ENCODE data around the gene CASQ2. TPM values are rescaled to one million over a fixed set of nuclear protein-coding genes. Genes with fewer than 3 reads are reported as not detected.

CASQ2 gene
- total RNA-seq, 1 experiment from 2014 or later: not detected

GRCh38 chr1:115669002-115669673 lies 99.4 kb downstream of the CASQ2 start:
- peak; percentile 81 for DNase-seq (ENCODE audit: unreplicated experiment)
- BruUV-seq (replicated peaks): no TSS peak
- Mint-ChIP-seq H3K9me3 (ENCODE audit: unreplicated experiment) (peaks cover 8% of the 10 kb centered on the region), H3K4me3 (ENCODE audit: unreplicated experiment) (no peak overlapping the region), H3K36me3 (ENCODE audit: insufficient read depth, unreplicated experiment) (peaks cover 10% of the 10 kb centered on the region), H3K4me1 (ENCODE audit: insufficient read depth, unreplicated experiment) (peaks cover 27% of the 10 kb centered on the region), H3K27me3 (ENCODE audit: insufficient read depth, unreplicated experiment) (no peaks in the 10 kb centered on the region), H3K27ac (ENCODE audit: low read depth, unreplicated experiment) (peak overlapping the region; percentile 75)
- TF ChIP-seq CTCF (IDR thresholded peaks at IDR 0.05; ENCODE audit: unreplicated experiment): no peak
- ChIA-PET CTCF (interaction anchor here (0.8 to 2.9 kb wide), 4 partner anchors 9 to 351 kb away, joined by 3 to 19 read pairs (median 4); no protein-coding TSS in a partner anchor), POLR2A (interaction anchor here (1.1 to 1.7 kb wide), 3 partner anchors 12 to 26 kb away, joined by 3 to 6 read pairs (median 4); no protein-coding TSS in a partner anchor)
- intact Hi-C loops (cut with micrococcal nuclease): no loop called here

GRCh38 chr1:115668579-115668978 lies 99.9 kb downstream of the CASQ2 start:
- Mint-ChIP-seq H3K4me3 (ENCODE audit: unreplicated experiment) (no peak overlapping the region), H3K9me3 (ENCODE audit: unreplicated experiment) (peaks cover 8% of the 10 kb centered on the region), H3K36me3 (ENCODE audit: insufficient read depth, unreplicated experiment) (peaks cover 10% of the 10 kb centered on the region), H3K27me3 (ENCODE audit: insufficient read depth, unreplicated experiment) (no peaks in the 10 kb centered on the region), H3K27ac (ENCODE audit: low read depth, unreplicated experiment) (peak overlapping the region; percentile 75), H3K4me1 (ENCODE audit: insufficient read depth, unreplicated experiment) (peaks cover 27% of the 10 kb centered on the region)
- ChIA-PET POLR2A (interaction anchor here (1.1 to 1.7 kb wide), 3 partner anchors 12 to 26 kb away, joined by 3 to 6 read pairs (median 4); no protein-coding TSS in a partner anchor), CTCF (interaction anchor here (0.8 to 2.9 kb wide), 4 partner anchors 10 to 352 kb away, joined by 3 to 19 read pairs (median 4); no protein-coding TSS in a partner anchor)
- no peak for DNase-seq (ENCODE audit: unreplicated experiment)
- TF ChIP-seq CTCF (IDR thresholded peaks at IDR 0.05; ENCODE audit: unreplicated experiment): no peak
- intact Hi-C loops (cut with micrococcal nuclease): no loop called here
- BruUV-seq (replicated peaks): no TSS peak

GRCh38 chr1:115666702-115667101 lies 101.8 kb downstream of the CASQ2 start:
- no peak for DNase-seq (ENCODE audit: unreplicated experiment)
- intact Hi-C loops (cut with micrococcal nuclease): no loop called here
- POLR2A ChIA-PET: no interaction called here
- no peaks in the 10 kb centered on the region for H3K27me3 Mint-ChIP-seq (ENCODE audit: insufficient read depth, unreplicated experiment)
- CTCF ChIA-PET: no interaction called here
- peaks cover 27% of the 10 kb centered on the region for H3K4me1 Mint-ChIP-seq (ENCODE audit: insufficient read depth, unreplicated experiment)
- H3K36me3 Mint-ChIP-seq (ENCODE audit: insufficient read depth, unreplicated experiment): peaks cover 26% of the 10 kb centered on the region
- no peak overlapping the region for H3K4me3 Mint-ChIP-seq (ENCODE audit: unreplicated experiment)
- TF ChIP-seq CTCF (IDR thresholded peaks at IDR 0.05; ENCODE audit: unreplicated experiment): no peak
- no TSS peak for BruUV-seq (replicated peaks)
- H3K9me3 Mint-ChIP-seq (ENCODE audit: unreplicated experiment): peaks cover 8% of the 10 kb centered on the region
- no peak overlapping the region for H3K27ac Mint-ChIP-seq (ENCODE audit: low read depth, unreplicated experiment)

GRCh38 chr1:115666206-115666605 lies 102.3 kb downstream of the CASQ2 start:
- DNase-seq (ENCODE audit: unreplicated experiment): no peak
- POLR2A ChIA-PET: no interaction called here
- H3K27ac Mint-ChIP-seq (ENCODE audit: low read depth, unreplicated experiment): no peak overlapping the region
- intact Hi-C loops (cut with micrococcal nuclease): no loop called here
- peaks cover 8% of the 10 kb centered on the region for H3K9me3 Mint-ChIP-seq (ENCODE audit: unreplicated experiment)
- CTCF ChIA-PET: no interaction called here
- H3K4me1 Mint-ChIP-seq (ENCODE audit: insufficient read depth, unreplicated experiment): peaks cover 27% of the 10 kb centered on the region
- no TSS peak for BruUV-seq (replicated peaks)
- no peaks in the 10 kb centered on the region for H3K27me3 Mint-ChIP-seq (ENCODE audit: insufficient read depth, unreplicated experiment)
- TF ChIP-seq CTCF (IDR thresholded peaks at IDR 0.05; ENCODE audit: unreplicated experiment): no peak
- H3K36me3 Mint-ChIP-seq (ENCODE audit: insufficient read depth, unreplicated experiment): peaks cover 26% of the 10 kb centered on the region
- no peak overlapping the region for H3K4me3 Mint-ChIP-seq (ENCODE audit: unreplicated experiment)
